GM19372 (cell line): ENCODE results near the gene TMEM87B.

ENCODE experiments used
- ATAC-seq: cut with Tn5 transposase; IDR thresholded peaks from one replicate; pipeline ENCODE4 v1.9.1; 2021; ENCODE audit warnings: mild to moderate bottlenecking, low read depth, moderate library complexity; ENCODE audit not compliant: unreplicated experiment

TMEM87B gene

DNA sequence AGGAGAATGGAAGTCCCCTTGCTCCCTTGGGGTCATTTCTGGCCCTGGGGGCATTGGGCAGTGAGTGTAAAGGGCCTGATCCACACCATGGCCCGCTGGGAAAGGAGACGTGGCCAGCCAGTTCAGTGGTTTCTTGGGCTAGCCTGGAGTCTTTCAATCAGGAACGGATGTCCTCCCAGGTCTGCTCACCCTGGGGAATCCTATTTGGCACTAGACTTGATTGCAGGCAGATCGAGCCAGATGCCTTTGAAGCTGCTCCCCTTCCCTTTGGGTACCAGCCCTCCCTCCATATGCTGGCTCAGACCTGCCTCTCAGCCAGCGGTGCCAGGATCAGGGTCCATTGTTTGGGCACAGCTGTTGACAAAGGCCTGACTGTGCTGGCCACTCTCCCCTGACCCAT, 94.1 kb downstream of the TMEM87B start:
- no peak for ATAC-seq

DNA sequence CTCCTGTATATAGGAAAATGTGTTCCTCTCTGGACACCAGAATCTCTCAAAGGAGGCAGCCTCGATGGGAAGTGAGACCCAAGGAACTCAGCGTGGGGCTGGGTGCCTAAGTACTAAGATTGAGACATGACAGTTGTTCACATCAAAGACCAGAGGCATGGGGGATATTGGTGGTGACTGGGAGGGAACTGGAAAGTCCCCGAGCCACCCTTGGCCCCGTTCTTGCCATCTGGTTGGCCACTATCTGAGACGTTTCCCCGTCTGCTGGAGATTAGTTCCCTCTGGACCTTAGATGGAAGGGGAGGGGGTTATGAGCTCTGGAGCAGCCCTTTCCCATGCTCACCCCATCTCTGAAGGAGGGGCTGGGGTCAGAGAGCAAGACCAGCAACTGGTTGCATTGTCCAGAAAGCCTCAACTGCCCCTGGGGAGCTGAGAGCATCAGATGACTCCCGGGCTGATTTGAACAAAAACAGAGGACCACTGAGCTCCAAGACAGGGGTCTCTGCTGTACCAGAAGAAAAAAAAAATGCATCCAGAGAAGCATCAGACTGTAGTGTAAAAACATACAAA, 94.9 kb downstream of the TMEM87B start:
- no peak for ATAC-seq

DNA sequence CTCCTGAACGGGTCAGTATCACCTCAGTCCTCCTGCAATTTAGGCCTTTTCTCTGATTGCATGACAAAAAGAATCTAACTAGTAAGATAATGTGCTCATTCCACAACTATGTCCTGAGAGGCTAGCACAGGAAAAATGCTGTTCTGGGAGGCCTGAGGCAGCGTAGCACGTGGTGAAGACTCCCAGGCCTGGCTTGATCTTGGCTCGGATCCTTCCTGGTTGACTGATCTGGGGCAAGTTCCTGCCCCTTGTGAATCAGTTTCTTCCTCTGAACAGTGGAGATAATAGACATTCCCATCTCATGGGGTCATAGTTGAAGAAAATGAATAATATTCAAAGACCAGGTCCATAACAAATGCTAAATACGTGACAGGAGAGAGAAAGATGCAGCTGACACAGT, 95.4 kb downstream of the TMEM87B start:
- no peak for ATAC-seq

DNA sequence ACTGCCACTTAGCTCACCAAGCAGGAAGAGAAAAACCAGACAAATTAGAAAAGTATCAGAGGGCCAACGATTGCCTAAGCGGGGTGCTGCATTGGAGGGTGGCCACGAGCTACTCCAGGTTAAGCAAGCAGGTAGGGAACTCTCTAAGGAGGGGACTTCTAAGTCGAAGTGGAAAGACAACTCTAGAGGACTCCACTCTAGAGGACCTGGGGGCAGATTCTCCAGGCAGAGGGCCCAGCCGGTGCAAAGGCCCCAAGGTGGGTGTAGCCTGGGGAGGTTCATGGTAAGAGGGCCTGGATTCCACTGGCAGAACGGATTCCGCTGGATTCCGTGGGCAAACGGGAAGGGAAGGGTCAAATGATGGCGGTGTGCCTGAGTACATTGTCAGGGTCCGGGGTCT, 95.8 kb downstream of the TMEM87B start:
- ATAC-seq = no peak

GRCh38 chr2:112151271-112151670, 96.2 kb downstream of the TMEM87B start:
- ATAC-seq = no peak

GRCh38 chr2:112151701-112152440, 96.8 kb downstream of the TMEM87B start:
- no peak for ATAC-seq

DNA sequence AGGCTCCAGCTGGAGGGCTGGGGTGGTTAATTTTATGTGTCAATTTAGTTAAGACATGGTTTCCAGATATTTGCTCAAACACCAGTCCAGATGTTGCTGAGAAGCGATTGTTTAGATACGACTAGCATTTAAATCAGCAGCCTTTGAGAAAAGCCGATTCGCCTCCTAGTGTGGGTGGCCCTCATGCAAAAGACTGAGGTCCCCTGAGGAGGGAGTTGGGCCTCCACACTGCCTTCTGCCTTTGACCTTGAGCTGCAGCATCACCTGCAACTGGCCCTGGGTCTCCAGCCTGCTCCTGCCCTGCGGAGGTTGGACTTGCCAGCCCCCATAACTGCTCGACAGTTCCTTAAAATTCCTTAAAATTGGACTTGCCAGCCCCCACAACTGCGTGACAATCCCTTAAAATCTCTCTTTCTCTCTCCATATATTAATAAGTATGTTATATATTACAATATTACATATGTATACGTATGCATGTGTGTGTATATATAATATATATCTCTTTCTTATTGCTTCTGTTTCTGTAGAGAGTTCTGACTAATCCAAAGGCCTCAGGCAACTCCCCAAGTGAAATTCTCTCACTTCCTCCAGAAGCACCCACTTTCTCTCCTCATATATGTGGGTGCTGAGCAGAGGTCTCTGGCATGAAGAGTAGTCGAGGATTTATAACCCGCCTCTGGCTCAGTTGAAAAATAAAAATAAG, 97.6 kb downstream of the TMEM87B start:
- no peak for ATAC-seq

DNA sequence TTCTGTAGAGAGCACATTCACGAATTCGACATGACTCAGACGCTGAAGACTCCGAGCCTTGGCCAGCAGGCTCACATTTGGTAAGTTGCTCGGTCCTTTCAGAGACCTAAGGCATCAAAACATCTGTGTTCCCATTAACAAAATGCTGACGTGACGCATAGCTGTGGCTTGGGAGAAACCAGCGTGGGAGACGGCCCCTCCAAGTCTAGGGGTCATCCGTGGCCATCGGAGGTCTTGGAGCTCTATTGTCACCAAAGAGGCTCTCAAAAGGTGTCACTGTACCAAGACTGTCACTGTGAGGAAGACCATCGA, 98.1 kb downstream of the TMEM87B start:
- no peak for ATAC-seq

DNA sequence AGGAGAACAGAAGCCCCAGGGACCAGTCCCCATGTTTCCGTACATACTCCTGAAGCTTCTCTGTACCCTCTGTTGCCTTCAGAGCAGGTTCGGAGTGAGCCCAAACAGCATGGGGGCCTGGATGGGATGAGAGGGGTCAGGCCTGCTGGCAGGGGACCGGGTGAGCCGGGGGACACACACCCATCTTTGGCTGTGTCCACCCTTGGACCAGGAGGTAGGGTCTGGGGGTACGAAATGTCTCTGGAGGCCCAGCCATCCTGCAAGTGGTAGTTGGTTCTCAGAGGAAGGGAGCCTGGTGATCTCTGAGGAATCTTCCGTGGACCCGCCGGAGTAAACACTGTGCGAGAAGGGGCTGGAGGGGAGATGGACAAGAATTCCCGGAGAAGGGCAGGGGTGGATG, 98.4 kb downstream of the TMEM87B start:
- no peak for ATAC-seq

DNA sequence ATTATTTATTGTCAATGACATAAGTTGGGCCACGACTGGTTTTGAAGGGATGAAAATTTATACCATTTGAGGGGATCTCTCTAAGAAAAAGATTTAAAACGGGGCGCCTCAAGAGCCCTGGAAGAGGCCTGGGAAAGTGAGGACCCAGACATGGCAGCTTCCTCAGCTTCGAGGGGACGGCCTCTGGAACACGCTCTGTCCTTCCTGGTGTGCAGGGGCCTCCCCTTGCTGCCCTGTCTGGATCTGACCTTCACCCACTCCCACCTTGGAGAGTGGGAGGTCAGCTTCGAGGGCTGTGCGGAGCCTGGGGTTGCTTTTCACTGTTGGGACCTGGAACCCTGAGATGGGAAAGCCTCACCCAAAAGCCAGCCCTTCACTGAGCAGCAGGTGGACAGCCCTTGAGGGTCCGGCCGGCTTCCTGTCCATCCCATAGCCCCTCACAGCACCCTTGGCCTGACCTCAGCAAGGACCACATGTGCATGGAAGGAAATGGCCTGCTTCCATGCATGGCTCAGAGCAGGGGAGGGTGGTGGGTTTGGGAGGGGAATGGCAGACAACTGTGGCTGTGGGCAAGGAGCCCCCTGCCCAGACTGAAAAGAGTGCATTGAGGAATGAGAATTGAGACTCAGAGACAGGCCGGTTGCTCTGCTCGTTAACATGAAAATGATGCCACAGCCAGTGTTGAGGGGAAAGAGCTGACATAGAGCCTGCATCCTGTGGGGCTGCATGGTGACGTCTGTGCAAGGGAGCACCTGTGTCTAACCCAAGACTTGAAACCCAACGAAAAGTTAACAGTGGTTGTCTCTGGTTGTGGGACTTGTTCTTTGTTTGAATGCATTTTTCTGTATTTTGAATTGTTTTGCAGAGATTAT, 99.4 kb downstream of the TMEM87B start:
- no peak for ATAC-seq

- no peak for ATAC-seq
Measured at GRCh38 chr2:112155331-112156151, 100.5 kb downstream of the TMEM87B start.

GRCh38 chr2:112156152-112156986, 101.3 kb downstream of the TMEM87B start:
- ATAC-seq = no peak

- ATAC-seq = no peak
Measured at GRCh38 chr2:112157472-112157871, 102.4 kb downstream of the TMEM87B start.

DNA sequence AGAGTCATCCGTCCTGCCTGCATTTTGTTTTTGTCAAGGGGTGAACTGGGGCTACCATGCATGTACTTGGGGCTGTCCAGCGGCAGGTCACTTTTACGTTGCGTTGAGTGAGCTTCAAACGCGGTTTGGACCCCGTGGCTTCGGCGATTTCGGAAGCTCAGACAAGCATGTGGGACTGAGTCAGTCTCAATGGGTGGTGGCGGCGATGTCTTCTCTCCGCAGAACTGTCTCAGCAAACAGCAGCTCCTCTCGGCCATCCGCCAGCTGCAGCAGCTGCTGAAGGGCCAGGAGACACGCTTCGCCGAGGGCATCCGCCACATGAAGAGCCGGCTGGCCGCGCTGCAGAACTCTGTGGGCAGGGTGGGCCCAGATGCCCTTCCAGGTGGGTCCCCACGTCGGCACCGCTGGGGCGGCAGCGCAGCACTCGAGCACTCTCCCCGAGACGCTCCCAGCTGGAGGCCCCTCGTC, 104.4 kb downstream of the TMEM87B start:
- ATAC-seq = no peak

GRCh38 chr2:112160283-112161250, 105.5 kb downstream of the TMEM87B start:
- ATAC-seq = no peak

DNA sequence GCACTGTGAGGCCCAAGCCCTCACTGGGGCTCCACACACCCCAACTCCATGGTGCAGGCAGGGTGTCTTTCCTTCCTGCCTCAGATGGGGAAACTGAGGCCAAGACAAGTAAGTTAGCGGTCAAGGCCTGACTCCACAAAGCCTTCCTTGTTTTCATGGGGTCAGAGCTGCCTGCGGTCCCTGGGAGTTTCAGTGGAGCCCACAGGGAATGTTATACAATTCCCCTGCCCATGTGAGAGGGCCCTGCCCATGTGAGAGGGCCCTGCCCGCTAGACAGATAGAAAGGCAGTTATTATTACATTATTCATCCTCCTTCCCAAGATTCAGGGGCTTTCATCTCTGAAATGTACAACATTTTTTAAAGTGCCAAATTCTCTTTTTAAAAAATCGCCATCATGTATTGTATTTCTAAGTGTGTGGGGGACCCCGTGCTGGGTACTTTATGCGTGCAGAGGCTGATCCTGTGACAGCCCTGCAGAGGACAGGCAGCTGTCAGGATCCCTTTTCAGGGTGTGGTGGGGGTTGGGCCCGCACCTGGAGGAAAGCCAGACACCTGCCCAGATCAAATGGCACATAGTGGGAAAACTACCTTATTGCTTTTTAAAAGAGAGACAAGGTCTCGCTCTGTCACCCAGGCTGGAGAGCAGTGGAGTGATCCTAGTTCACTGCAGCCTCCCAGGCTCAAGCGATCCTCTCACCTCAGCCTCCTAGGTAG, 106.5 kb downstream of the TMEM87B start:
- no peak for ATAC-seq

- ATAC-seq = no peak
Measured at GRCh38 chr2:112162341-112162740, 107.3 kb downstream of the TMEM87B start.
